KG1 (cell line): Measurements from ENCODE around the gene UBE3B.

Experiments
- DNase-seq: peaks from one replicate; lab custom pipeline; 2025; lab: John Stamatoyannopoulos, UW

UBE3B gene

GRCh38 chr12:109552971-109553370 lies 75.5 kb downstream of the UBE3B start:
- no peak for DNase-seq

- no peak for DNase-seq
These were observed 76.0 kb downstream of the UBE3B start for GRCh38 chr12:109553483-109553882.

GRCh38 chr12:109553906-109554500 lies 76.6 kb downstream of the UBE3B start:
- no peak for DNase-seq

GRCh38 chr12:109554761-109555160 lies 77.3 kb downstream of the UBE3B start:
- no peak for DNase-seq

GRCh38 chr12:109555431-109556315 lies 78.2 kb downstream of the UBE3B start:
- no peak for DNase-seq

GRCh38 chr12:109557200-109557599 lies 79.8 kb downstream of the UBE3B start:
- no peak for DNase-seq

- DNase-seq = no peak
These were observed 80.4 kb downstream of the UBE3B start for GRCh38 chr12:109557805-109558204.

GRCh38 chr12:109558374-109559199 lies 81.2 kb downstream of the UBE3B start:
- no peak for DNase-seq

- DNase-seq = no peak
These were observed 81.7 kb downstream of the UBE3B start for GRCh38 chr12:109559200-109559505.

GRCh38 chr12:109559601-109560000 lies 82.2 kb downstream of the UBE3B start:
- DNase-seq = no peak

GRCh38 chr12:109560867-109561710 lies 83.7 kb downstream of the UBE3B start:
- DNase-seq = no peak

GRCh38 chr12:109561711-109562030 lies 84.2 kb downstream of the UBE3B start:
- no peak for DNase-seq

- DNase-seq = no peak
These were observed 85.4 kb downstream of the UBE3B start for GRCh38 chr12:109562871-109563270.

GRCh38 chr12:109563291-109564284 lies 86.2 kb downstream of the UBE3B start:
- DNase-seq = no peak

- no peak for DNase-seq
These were observed 89.0 kb downstream of the UBE3B start for GRCh38 chr12:109566424-109566823.

- no peak for DNase-seq
These were observed 89.9 kb downstream of the UBE3B start for GRCh38 chr12:109567296-109567695.

- DNase-seq = no peak
These were observed 90.5 kb downstream of the UBE3B start for GRCh38 chr12:109567967-109568366.

- no peak for DNase-seq
These were observed 91.1 kb downstream of the UBE3B start for GRCh38 chr12:109568486-109568885.

GRCh38 chr12:109571773-109572505 lies 94.5 kb downstream of the UBE3B start:
- no peak for DNase-seq

GRCh38 chr12:109572506-109572845 lies 95.0 kb downstream of the UBE3B start:
- no peak for DNase-seq
